Activated gamma-delta T cell (primary cell): ENCODE measurements around the gene TEX52.

Experiments
- DNase-seq: peaks from one replicate; lab custom pipeline; 2025; lab: John Stamatoyannopoulos, UW

Gene TEX52

GRCh38 chr12:2832550-2833127 lies 24.2 kb downstream of the TEX52 start:
- DNase-seq, result no peak

- DNase-seq, result no peak
Observed at GRCh38 chr12:2829275-2829674, 27.6 kb downstream of the TEX52 start.

- no peak for DNase-seq
Observed at GRCh38 chr12:2826721-2827515, 29.9 kb downstream of the TEX52 start.

GRCh38 chr12:2826036-2826435 lies 30.8 kb downstream of the TEX52 start:
- DNase-seq, result no peak

GRCh38 chr12:2825132-2825531 lies 31.7 kb downstream of the TEX52 start:
- no peak for DNase-seq

GRCh38 chr12:2824541-2824940 lies 32.3 kb downstream of the TEX52 start:
- no peak for DNase-seq

- no peak for DNase-seq
Observed at GRCh38 chr12:2823483-2823882, 33.4 kb downstream of the TEX52 start.

GRCh38 chr12:2820432-2820831 lies 36.4 kb downstream of the TEX52 start:
- DNase-seq, result no peak

- no peak for DNase-seq
Observed at GRCh38 chr12:2819810-2820209, 37.0 kb downstream of the TEX52 start.

GRCh38 chr12:2813214-2814185 lies 43.3 kb downstream of the TEX52 start:
- no peak for DNase-seq

- DNase-seq, result peak; percentile 81
Observed at GRCh38 chr12:2812290-2813213, 44.3 kb downstream of the TEX52 start, which contains the start of gene ITFG2. ITFG2 (plus strand) TSS chr12:2812668; CDS start chr12:2812761, 93 bp downstream.

- no peak for DNase-seq
Observed at GRCh38 chr12:2811801-2812200, 45.0 kb downstream of the TEX52 start.

GRCh38 chr12:2806700-2807099 lies 50.1 kb downstream of the TEX52 start:
- no peak for DNase-seq

- no peak for DNase-seq
Observed at GRCh38 chr12:2805143-2805520, 51.7 kb downstream of the TEX52 start.

- DNase-seq, result no peak
Observed at GRCh38 chr12:2804393-2805142, 52.3 kb downstream of the TEX52 start.

GRCh38 chr12:2803635-2804392 lies 53.0 kb downstream of the TEX52 start:
- DNase-seq, result no peak

- DNase-seq, result no peak
Observed at GRCh38 chr12:2801044-2801783, 55.6 kb downstream of the TEX52 start.

- DNase-seq, result no peak
Observed at GRCh38 chr12:2800046-2800570, 56.7 kb downstream of the TEX52 start.
